GM19328 (cell line): ENCODE results near the gene ADGRL3.
"Not testable (repeated sequence)": the region's sequence is repeated elsewhere in the genome, so short reads cannot be mapped to it uniquely, and the experiment has no call there.

Source experiments
- ATAC-seq: cut with Tn5 transposase; IDR thresholded peaks from one replicate; pipeline ENCODE4 v1.9.1; 2021; ENCODE audit warnings: mild to moderate bottlenecking, moderate library complexity; ENCODE audit not compliant: unreplicated experiment

Gene ADGRL3

DNA sequence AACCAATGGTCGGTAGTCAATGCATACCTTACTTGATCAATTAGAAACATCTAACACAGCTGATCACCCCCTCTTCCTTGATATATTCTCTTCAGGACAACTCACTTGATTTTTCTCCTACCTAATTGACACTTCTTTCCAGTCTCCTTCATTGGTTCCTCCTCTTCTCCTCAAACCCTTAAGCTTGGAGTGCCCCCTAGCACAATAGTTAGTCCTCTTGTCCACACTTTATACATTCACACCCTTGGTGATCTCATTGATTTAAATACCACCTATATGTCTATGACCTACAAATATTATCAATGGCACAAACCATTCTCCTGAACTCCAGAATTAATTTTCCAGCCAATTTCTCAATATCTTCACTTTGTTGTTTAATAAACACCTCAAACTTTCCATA, 724.0 kb downstream of the ADGRL3 start:
- ATAC-seq, result no peak

DNA sequence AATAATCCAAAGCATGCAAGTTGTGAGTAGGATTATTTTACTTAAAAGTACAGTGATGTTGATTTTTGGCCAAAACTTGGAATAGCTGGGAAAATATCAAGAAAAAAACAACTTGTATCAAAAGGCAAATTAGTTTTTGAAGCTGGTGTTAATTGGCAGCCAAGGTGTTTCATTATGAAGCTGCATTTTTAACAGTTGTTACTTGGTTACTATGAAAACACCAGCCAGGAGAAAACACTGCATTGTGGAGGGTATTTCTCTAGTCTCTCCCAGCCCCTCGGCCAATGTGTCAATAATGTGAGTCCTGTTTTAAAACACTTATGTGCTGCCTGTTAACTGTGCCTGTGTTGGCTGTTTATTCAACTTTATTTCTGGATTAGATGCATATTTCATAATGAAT, 733.4 kb downstream of the ADGRL3 start:
- no peak for ATAC-seq

DNA sequence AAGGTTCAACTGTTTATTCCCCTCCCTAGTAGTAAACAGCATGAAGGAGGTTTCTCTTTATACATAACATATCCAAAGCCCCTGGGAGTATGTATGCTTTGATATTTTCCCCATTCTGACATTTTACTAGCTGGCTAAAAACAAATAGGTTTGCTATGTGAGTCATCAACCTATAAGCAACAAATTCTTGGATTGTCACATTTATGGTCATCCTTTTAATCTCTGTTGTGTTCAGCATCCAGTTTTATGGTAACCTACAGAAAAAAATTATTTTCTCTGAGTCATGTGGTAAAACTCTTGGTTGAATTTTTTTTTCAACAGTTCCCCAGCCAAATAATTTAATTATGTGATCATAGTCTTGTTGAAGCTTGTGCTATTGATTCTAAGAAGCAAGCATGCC, 734.1 kb downstream of the ADGRL3 start:
- ATAC-seq, result no peak

DNA sequence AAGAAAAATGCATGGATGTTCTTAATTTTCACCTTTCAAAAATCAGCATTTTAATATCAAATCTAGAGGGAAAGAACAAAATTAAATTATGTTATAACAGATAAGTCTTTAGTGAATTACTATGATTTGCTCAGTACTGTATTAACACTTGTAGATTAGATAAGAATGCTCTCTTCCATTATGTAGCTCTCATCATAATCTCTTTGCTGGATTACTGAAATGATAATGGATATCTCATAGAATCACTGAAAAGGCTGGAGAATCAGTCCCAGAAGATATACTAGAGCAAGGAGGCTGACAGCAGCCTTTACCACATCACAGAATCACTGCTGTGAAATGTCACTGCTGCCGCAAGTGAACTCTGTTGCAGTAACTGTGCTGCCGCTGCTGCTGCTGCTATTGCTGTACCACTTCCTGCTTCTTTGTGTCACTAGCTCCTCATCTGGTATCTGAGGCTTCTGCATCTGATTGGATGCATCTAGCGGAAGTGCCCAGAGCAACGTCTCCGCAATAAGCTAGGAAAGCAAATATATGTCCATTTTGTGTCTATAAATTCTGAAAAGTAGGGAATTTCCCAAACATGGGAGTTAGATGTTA, 738.2 kb downstream of the ADGRL3 start:
- ATAC-seq, result no peak

DNA sequence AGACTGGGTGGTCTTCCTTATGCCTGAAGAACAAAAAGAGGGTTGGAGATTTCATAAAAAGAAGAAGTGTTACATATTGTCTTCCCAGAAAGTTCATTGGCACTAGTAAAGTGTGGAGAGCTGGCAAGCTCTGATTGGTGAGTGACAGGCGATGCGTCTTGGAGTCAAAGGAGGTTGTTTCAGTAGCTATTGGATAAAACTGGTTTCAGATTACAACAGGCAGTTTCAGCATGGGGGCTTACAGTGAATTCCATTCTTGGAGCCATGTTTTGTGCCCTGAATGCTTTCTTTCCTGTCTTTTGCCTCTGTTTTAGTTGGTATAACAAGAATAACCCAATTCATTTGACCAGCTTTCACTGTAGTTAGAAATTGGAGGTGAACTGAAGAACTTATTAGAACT, 750.5 kb downstream of the ADGRL3 start:
- ATAC-seq, result no peak

DNA sequence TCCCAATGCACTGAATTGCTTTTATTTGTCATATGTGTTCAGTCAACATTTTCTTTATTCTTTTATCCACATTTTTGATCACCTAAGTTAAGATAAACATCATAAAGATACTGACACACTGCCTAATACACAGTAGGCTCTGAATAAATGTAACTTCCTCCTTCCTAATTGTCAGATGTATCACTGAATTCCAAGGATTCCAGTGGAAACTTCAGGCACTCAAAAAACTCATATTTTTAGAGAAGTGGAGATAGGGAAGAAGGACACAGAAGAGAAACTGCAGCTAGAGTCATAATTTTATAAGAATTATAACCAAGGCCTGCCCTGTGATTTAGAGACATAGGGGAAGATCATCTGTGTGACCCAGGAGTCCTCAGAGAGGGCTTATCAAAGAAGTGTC, 753.3 kb downstream of the ADGRL3 start:
- ATAC-seq, result no peak

DNA sequence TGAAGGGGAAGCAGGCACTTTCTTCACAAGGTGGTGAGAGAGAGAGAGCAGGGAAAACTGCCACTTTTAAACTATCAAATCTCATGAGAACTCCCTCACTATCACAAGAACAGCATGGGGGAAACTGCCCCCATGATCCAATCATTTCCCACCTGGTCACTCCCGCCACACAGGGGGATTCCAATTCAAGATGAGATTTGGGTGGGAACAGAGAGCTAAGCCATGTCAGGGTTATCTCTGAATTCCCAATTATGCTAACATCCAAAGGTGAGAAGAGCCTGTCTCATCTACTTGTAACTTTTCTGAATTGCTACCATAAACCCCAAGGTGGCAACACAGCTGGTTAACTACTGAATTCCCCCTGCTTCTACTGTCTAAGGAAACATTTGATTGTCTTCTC, 758.5 kb downstream of the ADGRL3 start:
- ATAC-seq, result no peak

DNA sequence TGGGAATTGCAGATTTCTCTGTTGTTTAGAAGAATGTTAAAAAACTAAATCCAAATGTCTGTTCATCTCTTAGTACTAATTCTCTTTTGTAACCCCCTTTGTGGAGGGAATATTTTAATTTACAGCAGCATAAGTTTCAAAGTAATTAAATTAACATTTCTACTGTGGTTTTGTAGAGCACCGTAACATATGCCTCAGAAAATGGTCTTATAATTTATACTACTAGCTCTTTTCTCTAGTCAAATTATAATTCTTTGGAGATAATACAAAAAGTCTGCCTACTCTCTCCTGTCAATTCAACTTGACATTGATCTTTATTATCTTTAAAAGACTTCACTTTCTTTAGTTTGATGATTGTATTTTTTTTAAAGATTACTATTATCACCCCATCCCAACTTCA, 759.0 kb downstream of the ADGRL3 start:
- ATAC-seq, result no peak

DNA sequence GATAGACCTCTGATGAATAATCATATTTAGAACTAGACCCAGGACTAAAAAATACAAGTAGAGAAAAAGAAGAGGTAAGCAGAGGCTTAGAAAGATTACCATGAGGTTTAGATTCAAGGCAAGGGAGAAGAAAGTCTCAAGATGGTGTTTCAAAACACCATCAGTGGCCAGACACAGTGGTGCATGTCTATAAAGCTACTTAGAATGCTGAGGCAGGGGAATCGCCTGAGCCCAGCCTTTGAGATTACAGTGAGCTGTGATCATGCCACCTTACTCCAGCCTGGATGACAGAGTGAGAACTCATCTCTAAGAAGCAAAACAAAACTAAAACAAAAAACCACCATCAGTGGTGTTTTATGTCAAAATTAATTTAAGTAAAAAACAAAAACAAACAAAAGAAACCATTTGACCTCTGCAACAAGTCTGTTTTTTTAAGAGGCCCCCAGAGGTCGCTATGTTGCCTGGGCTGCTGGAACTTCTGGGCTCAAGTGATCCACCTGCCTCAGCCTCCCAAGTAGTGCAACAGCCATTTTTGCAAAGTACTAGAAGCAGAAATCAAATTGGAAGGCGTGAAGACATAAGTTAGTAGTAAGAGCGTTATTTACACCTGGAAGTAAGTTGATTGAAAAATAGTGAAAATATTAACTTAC, 784.3 kb downstream of the ADGRL3 start:
- ATAC-seq, result no peak

DNA sequence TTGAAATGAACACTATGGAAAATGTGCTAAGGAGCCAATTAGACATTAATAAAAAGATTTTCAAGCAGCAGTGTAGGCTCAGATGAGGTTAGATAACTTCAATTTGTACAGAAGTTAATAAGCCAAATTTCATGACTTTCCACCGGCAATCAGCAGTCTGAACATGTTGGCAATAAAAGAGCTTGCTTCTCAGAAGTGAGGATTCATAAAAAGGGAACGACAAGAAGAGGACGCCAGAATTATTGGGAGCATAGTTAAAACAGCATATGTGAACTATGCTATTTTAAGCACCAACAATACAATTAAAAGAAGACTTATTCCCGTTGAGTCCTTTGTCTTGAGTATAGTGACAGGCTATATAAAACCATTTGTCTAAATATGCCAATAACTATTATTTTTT, 785.3 kb downstream of the ADGRL3 start:
- ATAC-seq, result no peak

DNA sequence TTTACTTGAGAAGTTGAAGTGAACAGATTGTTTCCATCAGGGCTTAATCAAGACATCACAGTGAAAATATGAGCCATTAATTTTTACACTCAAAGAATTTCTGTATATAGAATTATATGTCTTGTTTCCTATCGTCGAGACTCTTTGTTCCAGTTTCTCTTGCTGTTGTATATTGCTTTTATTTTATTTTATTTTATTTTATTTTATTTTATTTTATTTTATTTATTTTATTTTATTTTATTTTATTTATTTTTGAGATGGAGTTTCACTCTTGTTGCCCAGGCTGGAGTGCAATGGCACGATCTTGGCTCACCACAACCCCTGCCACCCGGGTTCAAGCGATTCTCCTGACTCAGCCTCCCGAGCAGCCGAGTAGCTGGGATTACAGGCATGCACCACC, 786.8 kb downstream of the ADGRL3 start:
- ATAC-seq, result not testable (repeated sequence)

DNA sequence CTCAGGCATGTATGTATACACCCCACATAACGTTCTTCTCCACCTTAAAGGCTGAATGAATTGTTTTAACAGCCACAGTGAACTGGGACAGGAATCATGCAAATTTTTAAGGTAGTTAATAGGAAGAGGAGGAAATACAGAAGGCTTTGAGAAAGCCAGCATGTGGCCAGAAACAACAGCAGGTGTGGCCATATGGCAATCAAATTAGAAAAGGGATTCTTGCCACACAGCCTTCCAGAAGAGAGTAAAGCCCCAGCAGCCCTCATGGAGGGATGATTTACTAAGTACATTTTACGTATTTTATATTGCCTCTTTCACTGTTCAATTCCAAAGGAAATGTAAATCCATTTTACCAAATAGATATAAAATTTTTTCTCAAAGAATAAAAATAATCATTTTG, 792.2 kb downstream of the ADGRL3 start:
- no peak for ATAC-seq

DNA sequence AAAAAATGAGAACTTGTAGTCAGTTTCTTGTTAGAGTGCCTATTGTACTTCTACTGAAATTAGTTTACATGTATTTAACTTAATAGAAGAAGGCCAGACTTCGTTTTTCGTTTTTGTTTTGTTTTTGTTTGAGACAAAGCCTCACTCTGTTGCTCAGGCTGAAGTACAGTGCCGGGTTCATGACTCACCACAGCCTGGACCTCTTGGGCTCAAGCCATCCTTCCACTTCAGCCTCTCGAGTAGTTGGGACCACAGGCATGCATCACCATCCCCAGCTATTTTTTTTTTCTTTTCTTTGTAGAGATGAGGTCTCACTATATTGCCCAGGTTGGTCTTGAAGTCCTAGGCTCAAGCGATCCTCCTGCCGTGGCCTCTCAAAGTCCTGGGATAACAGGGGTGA, 793.9 kb downstream of the ADGRL3 start:
- ATAC-seq, result no peak

DNA sequence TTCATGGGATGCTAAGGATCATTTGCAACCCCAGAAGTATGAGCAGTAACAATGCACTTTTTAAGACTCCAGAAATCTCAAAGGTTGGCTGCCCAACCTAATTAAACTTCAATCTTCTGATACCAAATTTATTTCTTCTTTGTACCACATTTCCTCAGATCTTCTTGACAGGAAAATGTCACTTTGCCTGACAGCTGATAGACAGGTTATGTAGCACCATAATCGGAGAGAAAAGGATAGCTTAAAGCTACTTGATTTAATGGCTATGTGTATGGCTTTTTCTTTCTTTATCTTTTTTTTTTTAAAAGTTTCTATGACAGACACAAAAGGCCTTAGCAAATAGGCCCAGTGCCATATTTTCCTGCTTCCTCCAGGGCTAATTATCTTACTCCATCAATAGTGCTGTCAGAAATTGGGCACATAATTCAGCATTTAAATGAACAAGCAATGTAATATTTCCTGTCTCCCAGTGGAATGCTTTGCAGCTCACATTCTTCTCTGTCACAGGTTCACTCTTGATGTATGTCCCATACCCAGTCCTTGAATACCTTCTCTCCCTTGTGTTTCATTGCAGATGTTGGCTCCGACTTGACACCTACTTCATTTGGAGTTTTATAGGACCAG, 795.7 kb downstream of the ADGRL3 start:
- ATAC-seq, result no peak

DNA sequence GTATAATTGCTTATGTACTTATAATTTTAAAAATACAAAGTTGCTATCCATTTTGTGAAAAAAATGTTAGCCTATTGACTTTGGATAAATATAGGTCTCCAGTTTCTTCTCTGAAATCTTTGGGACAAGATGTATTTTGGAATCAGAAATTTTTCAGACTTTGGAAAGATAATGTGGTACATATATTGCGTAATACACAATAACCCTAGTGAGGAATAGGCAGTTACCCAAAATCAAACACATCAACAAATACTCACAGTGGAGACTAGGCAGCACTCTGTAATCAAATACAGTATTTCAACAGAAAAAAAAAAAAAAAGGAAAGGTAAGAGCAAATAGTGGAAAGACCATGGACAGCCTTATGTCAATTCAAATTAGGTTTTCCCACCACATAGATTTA, 796.8 kb downstream of the ADGRL3 start:
- ATAC-seq, result no peak

DNA sequence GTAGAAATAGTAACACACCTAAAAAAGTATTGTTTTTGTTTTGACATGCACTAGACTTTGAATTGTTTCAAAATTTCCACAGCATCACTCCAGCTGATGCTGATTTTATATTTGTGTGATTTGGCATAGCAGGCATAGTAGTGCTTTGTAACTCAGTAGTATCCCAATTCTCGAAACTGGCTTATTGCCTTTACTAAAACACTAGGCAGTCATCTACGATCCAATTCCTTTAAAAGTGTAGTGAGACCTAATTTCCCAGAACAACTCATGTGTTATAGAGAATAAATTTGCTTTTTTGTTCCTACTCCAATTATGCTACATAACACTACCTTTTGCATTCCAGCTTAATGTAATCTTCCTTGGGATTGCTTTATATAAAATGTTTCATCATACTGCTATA, 797.7 kb downstream of the ADGRL3 start:
- no peak for ATAC-seq

DNA sequence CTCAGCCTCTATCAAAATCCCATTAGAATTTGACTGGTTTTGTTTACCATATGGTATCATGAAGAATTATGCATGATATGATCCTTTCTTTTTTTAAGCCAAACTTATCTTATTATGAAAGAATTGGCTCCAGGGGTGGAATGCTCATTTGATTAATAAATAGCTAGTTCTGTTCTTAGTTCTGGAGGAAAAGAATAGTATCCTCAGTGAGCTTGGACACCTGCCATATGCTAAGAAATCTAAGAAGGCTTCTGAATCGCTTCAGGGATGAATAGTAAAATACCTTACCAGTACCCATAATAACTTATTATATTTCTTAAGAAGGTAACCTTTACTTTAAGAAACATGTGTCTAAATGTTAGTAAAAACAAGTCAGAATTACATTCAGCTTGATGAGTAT, 803.6 kb downstream of the ADGRL3 start:
- ATAC-seq, result no peak

DNA sequence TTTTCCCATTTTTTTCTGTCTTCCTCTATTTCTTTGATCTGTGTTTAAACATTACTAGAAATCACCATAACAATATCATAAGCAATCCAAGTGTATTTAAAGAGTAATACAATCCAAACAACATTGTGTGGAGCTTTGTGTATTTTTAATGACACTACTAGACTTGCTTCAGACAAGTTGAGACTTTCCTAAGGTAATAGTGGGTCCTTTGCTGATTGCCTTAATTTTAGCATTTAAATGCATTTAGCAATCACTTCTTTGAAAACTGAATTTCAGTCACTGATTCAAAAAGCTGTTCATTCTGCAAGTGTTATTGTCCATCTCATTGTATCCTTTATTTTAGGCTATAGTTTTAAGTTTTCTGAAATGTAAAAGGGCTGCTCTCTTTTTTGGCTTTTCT, 804.8 kb downstream of the ADGRL3 start:
- no peak for ATAC-seq

DNA sequence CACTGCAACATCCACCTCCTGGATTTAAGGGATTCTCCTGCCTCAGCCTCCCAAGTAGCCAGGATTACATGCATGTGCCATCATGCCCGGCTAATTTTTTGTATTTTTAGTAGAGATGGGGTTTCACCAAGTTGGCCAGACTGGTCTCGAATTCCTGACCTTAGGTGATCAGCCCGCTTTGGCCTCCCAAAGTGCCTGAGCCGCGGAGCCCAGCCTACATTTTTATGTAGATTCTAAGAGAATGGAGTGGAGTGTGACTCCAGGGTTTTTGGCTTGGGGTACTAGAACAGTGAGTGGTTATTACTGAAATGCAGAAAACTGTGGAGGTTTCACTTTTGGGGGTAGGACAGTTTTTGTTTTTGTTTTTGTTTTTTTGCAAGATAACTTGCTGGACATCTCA, 806.0 kb downstream of the ADGRL3 start:
- ATAC-seq, result no peak

DNA sequence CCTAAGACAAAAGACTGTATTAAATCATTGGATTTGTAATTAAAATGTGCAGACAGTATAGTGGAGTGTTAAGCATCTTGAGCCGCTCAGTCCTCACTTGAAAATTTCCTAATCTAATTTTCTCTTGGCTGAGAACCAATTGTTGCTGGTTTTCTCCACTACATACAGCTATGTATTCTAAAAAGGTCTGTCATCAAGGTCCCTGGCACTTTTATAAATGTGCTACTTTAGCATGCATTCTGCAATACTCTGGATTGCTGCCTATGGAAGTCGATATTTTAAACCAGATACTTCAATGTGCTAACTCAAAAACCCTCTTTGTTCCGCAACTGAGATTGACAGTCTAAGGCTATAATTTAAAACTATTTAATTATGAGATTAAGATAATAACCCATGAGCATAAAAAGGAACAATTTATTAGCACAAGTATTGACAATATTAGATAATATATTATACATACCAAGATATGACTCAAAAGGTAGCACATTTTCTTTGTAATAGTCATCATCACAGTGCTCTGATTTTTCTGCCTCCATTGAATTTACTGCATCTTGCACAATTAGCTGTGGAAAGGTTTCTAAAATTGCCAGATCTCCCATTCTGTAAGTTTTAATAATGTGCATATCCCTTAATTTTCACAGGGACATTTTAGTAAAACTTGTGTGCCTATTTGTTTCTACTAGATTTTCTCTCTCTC, 815.1 kb downstream of the ADGRL3 start:
- ATAC-seq, result no peak

DNA sequence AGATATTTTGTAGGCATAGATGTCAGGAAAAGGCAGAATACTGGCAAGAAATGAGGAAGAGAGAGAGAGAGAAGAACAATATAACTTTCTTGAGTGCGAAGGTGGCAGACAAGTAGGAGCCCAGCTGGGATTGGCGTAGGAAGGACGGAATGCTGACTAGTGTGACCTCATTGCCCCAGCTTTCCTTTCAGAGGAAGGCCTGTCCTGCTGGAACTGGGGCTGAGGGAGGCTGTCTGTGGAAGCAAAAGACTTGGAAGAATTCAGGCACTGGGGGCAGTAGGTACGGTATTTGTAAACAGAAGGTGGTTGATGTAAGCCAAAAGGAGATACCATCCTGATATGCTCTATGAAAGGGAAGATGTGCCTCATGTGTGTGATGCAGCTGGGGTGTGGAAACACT, 818.4 kb downstream of the ADGRL3 start:
- no peak for ATAC-seq

DNA sequence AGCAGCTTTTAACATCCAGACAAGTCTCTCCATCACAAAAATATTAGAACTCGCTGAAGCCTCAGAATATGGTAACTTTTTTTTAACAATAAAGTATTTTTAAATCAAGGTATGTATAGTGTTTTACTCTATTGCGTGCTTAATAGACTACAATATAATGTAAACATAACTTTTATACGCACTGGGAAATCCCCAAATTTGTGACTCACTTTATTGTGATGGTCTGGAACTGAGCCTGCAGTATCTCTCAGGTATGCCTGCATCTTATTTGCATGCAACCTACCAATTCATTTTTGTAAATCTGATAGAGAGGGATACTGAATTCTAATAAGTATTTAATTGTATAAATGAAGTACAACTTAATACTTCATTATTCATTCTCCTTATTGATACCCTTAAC, 823.5 kb downstream of the ADGRL3 start:
- no peak for ATAC-seq
